ENCODE measurements around the gene SEMA5A. TPM values are rescaled to one million over a fixed set of nuclear protein-coding genes. Genes with fewer than 3 reads are reported as not detected.

SEMA5A gene
- total and polyA plus RNA-seq, 2 of the 8 experiments (the other 6 are each of a cell fraction or from before 2014, with no cell fraction given) = 5.3 to 8.9 TPM

GRCh38 chr5:9209846-9210492 is 335.9 kb downstream of the SEMA5A start:
- DNase-seq (ENCODE audit: low read depth in 1 of 2, low spot score in 2 of 2) = no peak
- H2AFZ ChIP-seq (ENCODE audit: low read length) = no peak overlapping the region
- no peaks in the 10 kb centered on the region for H3K4me1 ChIP-seq (replicated peaks in 1 of 4; ENCODE audit: control insufficient read depth in 3 of 4, insufficient read depth in 4 of 4, low read length in 3 of 4)
- H2BK20ac ChIP-seq (ENCODE audit: low read length) = no peak overlapping the region
- H2BK15ac ChIP-seq (ENCODE audit: low read length) = no peak overlapping the region
- no peaks in the 10 kb centered on the region; a peak in 1 of 8 replicates for H3K36me3 ChIP-seq (ENCODE audit: control insufficient read depth in 2 of 4, insufficient read depth in 4 of 4, low read length in 3 of 4)
- no peaks in the 10 kb centered on the region for H3K23me2 ChIP-seq (ENCODE audit: low read depth, low read length)
- H3K79me1 ChIP-seq (ENCODE audit: low read depth, low read length) = no peaks in the 10 kb centered on the region
- no peak overlapping the region for H3K27ac ChIP-seq (ENCODE audit: low read depth, low read length)
- no peak overlapping the region for H2BK120ac ChIP-seq (replicated peaks; ENCODE audit: low read depth, low read length)
- CTCF ChIA-PET (ENCODE audit: partially characterized antibody) = interaction anchor here (0.8 to 1.7 kb wide), 3 partner anchors 9 to 720 kb away, joined by 3 to 4 read pairs (median 4); no protein-coding TSS in a partner anchor
- H3K23ac ChIP-seq (ENCODE audit: insufficient read length) = no peak overlapping the region
- no peak overlapping the region for H3K4me2 ChIP-seq (ENCODE audit: insufficient read depth in 1 of 2, low read depth in 2 of 2, low read length in 2 of 2)
- POLR2A ChIA-PET (ENCODE audit: partially characterized antibody) = no interaction called here
- H2AK5ac ChIP-seq (ENCODE audit: low read depth, low read length) = no peak overlapping the region
- WGBS, 2 experiments (ENCODE audit: extremely low coverage in 1 of 2, insufficient coverage in 1 of 2, insufficient read length in 1 of 2, insufficient replicate concordance in 2 of 2, low coverage in 1 of 2, low lambda C conversion rate in 2 of 2, missing lambda C conversion rate in 1 of 2) = 89% methylated on average over 3 of the region's 3 CpGs; no CpG with 5 or more reads in 1 of the 2 experiments
- H3K56ac ChIP-seq (replicated peaks; ENCODE audit: insufficient read length, low read depth, low read length) = no peak overlapping the region
- H3K9me3 ChIP-seq (ENCODE audit: insufficient read depth in 2 of 2, low read depth in 1 of 2, low read length in 1 of 2) = peaks cover 0 to 4% of the 10 kb centered on the region in 2 experiments; a peak in 1 of 4 replicates
- no peak overlapping the region for H3K4ac ChIP-seq (replicated peaks; ENCODE audit: insufficient read length, low read depth, low read length)
- H4K5ac ChIP-seq (ENCODE audit: insufficient read length, low read depth, low read length) = no peak overlapping the region
- H4K20me1 ChIP-seq (replicated peaks in 1 of 2; ENCODE audit: control insufficient read depth in 1 of 2, insufficient read depth in 2 of 2, low read length in 2 of 2) = no peaks in the 10 kb centered on the region
- H3K27me3 ChIP-seq (replicated peaks in 1 of 4; ENCODE audit: control insufficient read depth in 3 of 4, extremely low read depth in 1 of 4, insufficient read depth in 3 of 4, low read length in 3 of 4) = no peaks in the 10 kb centered on the region
- FAIRE-seq = no peak
- no peaks in the 10 kb centered on the region for H3K79me2 ChIP-seq (ENCODE audit: control insufficient read depth in 1 of 2, insufficient read depth in 2 of 2, low read length in 2 of 2)
- no peak overlapping the region for H4K8ac ChIP-seq (ENCODE audit: extremely low read depth, insufficient read depth, low read length)
- H2BK12ac ChIP-seq (ENCODE audit: low read depth, low read length) = no peak overlapping the region
- no peak overlapping the region for H2BK5ac ChIP-seq (ENCODE audit: low read depth, low read length)
- H3K18ac ChIP-seq (ENCODE audit: extremely low read depth, low read length) = no peak overlapping the region
- no peak overlapping the region for H4K91ac ChIP-seq (replicated peaks; ENCODE audit: insufficient read length, low read length)
- no peak overlapping the region for H3K4me3 ChIP-seq (ENCODE audit: extremely low read depth in 1 of 4, insufficient read depth in 2 of 4, low read depth in 3 of 4, low read length in 4 of 4)
- no peak overlapping the region for H3K9ac ChIP-seq (replicated peaks in 1 of 4; ENCODE audit: extremely low read depth in 1 of 4, low read depth in 3 of 4, low read length in 3 of 4)
- no peak overlapping the region for H3K14ac ChIP-seq (ENCODE audit: insufficient read length)
- TF ChIP-seq BRCA1 (IDR thresholded peaks at IDR 0.05; ENCODE audit: low read depth, low read length) (no peak), EZH2 (IDR thresholded peaks at IDR 0.05; ENCODE audit: low read depth, low read length, severe bottlenecking) (no peak), MAFK (IDR thresholded peaks at IDR 0.05; ENCODE audit: low read depth, low read length) (no peak), GABPA (IDR thresholded peaks at IDR 0.05; ENCODE audit: borderline replicate concordance, insufficient read depth, low read length) (no peak), RAD21 (IDR thresholded peaks at IDR 0.05 in 1 of 2, conservative IDR thresholded peaks at IDR 0.05 in 1 of 2; ENCODE audit: low read depth in 2 of 2, low read length in 2 of 2) (no peak), POLR2AphosphoS5 (IDR thresholded peaks at IDR 0.05; ENCODE audit: low read depth, low read length) (no peak), SP1 (IDR thresholded peaks at IDR 0.05; ENCODE audit: low read depth, low read length) (no peak), ATF3 (IDR thresholded peaks at IDR 0.05; ENCODE audit: insufficient read depth, low read depth, low read length) (no peak), E2F6 (IDR thresholded peaks at IDR 0.05) (no peak), TBP (IDR thresholded peaks at IDR 0.05; ENCODE audit: low read depth, low read length) (no peak), CTBP2 (IDR thresholded peaks at IDR 0.05; ENCODE audit: borderline replicate concordance, insufficient read depth, insufficient read length, low read length) (no peak), SIX5 (IDR thresholded peaks at IDR 0.05; ENCODE audit: low read depth, low read length) (no peak)

All from H1 (cell line).